Measurements from ENCODE around the gene TRIM44. TPM values are rescaled to one million over a fixed set of nuclear protein-coding genes. Genes with fewer than 3 reads are reported as not detected.

Gene TRIM44
- total and polyA plus RNA-seq, 4 donors = 3.7 to 15.1 (median 10.4) TPM

- TF ChIP-seq, protein P1, sequence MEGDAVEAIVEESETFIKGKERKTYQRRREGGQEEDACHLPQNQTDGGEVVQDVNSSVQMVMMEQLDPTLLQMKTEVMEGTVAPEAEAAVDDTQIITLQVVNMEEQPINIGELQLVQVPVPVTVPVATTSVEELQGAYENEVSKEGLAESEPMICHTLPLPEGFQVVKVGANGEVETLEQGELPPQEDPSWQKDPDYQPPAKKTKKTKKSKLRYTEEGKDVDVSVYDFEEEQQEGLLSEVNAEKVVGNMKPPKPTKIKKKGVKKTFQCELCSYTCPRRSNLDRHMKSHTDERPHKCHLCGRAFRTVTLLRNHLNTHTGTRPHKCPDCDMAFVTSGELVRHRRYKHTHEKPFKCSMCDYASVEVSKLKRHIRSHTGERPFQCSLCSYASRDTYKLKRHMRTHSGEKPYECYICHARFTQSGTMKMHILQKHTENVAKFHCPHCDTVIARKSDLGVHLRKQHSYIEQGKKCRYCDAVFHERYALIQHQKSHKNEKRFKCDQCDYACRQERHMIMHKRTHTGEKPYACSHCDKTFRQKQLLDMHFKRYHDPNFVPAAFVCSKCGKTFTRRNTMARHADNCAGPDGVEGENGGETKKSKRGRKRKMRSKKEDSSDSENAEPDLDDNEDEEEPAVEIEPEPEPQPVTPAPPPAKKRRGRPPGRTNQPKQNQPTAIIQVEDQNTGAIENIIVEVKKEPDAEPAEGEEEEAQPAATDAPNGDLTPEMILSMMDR (IDR thresholded peaks at IDR 0.05; ENCODE audit: low read depth, low read length, missing input control) = no peak
Measured at GRCh38 chr11:35820614-35821013, 158.0 kb downstream of the TRIM44 start (continued).

- H3K4me1 ChIP-seq (ENCODE audit: control insufficient read depth in 4 of 4, insufficient read depth in 4 of 4, low read length in 3 of 4) = peaks cover 0 to 14% (median 7%) of the 10 kb centered on the region in 4 donors
- no peak overlapping the region for H3K27ac ChIP-seq (ENCODE audit: low read depth in 1 of 2, low read length in 2 of 2)
- H3K27me3 ChIP-seq (ENCODE audit: control insufficient read depth in 4 of 4, insufficient read depth in 4 of 4, low read length in 3 of 4) = no peaks in the 10 kb centered on the region
- no peaks in the 10 kb centered on the region for H3K36me3 ChIP-seq (ENCODE audit: control insufficient read depth in 4 of 4, insufficient read depth in 3 of 4, low read depth in 1 of 4, low read length in 3 of 4)
- H3K9me3 ChIP-seq (ENCODE audit: control insufficient read depth in 4 of 4, low read length in 3 of 4) = no peaks in the 10 kb centered on the region
- WGBS = 78% methylated on average over 2 of the region's 2 CpGs
- no peak overlapping the region for H3K9ac ChIP-seq (ENCODE audit: low read depth in 1 of 2, low read length in 2 of 2)
- DNase-seq (ENCODE audit: low spot score) = no peak
- TF ChIP-seq EGR1 (IDR thresholded peaks at IDR 0.05; ENCODE audit: low read depth in 2 of 2) (no peak), FOXA2 (IDR thresholded peaks at IDR 0.05) (no peak), GABPA (IDR thresholded peaks at IDR 0.05 in 1 of 2, conservative IDR thresholded peaks at IDR 0.05 in 1 of 2) (no peak), TAF1 (conservative IDR thresholded peaks at IDR 0.05) (no peak), FOXA1 (IDR thresholded peaks at IDR 0.05) (no peak), SP1 (IDR thresholded peaks at IDR 0.05) (no peak), ATF3 (IDR thresholded peaks at IDR 0.05) (no peak), NR2F2 (IDR thresholded peaks at IDR 0.05) (no peak)
- TF ChIP-seq, protein P1 (IDR thresholded peaks at IDR 0.05; ENCODE audit: low read depth, low read length, missing input control) = no peak
- TF ChIP-seq, protein P2, sequence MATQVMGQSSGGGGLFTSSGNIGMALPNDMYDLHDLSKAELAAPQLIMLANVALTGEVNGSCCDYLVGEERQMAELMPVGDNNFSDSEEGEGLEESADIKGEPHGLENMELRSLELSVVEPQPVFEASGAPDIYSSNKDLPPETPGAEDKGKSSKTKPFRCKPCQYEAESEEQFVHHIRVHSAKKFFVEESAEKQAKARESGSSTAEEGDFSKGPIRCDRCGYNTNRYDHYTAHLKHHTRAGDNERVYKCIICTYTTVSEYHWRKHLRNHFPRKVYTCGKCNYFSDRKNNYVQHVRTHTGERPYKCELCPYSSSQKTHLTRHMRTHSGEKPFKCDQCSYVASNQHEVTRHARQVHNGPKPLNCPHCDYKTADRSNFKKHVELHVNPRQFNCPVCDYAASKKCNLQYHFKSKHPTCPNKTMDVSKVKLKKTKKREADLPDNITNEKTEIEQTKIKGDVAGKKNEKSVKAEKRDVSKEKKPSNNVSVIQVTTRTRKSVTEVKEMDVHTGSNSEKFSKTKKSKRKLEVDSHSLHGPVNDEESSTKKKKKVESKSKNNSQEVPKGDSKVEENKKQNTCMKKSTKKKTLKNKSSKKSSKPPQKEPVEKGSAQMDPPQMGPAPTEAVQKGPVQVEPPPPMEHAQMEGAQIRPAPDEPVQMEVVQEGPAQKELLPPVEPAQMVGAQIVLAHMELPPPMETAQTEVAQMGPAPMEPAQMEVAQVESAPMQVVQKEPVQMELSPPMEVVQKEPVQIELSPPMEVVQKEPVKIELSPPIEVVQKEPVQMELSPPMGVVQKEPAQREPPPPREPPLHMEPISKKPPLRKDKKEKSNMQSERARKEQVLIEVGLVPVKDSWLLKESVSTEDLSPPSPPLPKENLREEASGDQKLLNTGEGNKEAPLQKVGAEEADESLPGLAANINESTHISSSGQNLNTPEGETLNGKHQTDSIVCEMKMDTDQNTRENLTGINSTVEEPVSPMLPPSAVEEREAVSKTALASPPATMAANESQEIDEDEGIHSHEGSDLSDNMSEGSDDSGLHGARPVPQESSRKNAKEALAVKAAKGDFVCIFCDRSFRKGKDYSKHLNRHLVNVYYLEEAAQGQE (IDR thresholded peaks at IDR 0.05) = no peak
- TF ChIP-seq, protein P3, sequence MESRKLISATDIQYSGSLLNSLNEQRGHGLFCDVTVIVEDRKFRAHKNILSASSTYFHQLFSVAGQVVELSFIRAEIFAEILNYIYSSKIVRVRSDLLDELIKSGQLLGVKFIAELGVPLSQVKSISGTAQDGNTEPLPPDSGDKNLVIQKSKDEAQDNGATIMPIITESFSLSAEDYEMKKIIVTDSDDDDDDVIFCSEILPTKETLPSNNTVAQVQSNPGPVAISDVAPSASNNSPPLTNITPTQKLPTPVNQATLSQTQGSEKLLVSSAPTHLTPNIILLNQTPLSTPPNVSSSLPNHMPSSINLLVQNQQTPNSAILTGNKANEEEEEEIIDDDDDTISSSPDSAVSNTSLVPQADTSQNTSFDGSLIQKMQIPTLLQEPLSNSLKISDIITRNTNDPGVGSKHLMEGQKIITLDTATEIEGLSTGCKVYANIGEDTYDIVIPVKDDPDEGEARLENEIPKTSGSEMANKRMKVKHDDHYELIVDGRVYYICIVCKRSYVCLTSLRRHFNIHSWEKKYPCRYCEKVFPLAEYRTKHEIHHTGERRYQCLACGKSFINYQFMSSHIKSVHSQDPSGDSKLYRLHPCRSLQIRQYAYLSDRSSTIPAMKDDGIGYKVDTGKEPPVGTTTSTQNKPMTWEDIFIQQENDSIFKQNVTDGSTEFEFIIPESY (IDR thresholded peaks at IDR 0.05) = no peak
- no peak overlapping the region for H3K4me3 ChIP-seq (ENCODE audit: low read depth in 1 of 3, low read length in 3 of 3)
Measured at GRCh38 chr11:35822815-35823495, 160.4 kb downstream of the TRIM44 start.
